VCaP (cell line): ENCODE measurements around the gene TICRR.

Source experiments
- H3K27ac ChIP-seq: fragments of 450-650 bp; 2 replicates; pipeline ENCODE4 v1.5.1; 2017
- CTCF ChIP-seq: fragments of 450-650 bp; conservative IDR thresholded peaks from 2 replicates; pipeline ENCODE4 v1.5.1; 2017; ENCODE audit warnings: mild to moderate bottlenecking, moderate library complexity

Gene TICRR

GRCh38 chr15:89630974-89631901 is 56.0 kb downstream of the TICRR start:
- TF ChIP-seq CTCF: no peak

GRCh38 chr15:89631902-89632264 is 56.6 kb downstream of the TICRR start:
- H3K27ac ChIP-seq: no peak overlapping the region
- TF ChIP-seq CTCF: no peak

More at GRCh38 chr15:89630974-89631901, 56.0 kb downstream of the TICRR start:
- no peak overlapping the region for H3K27ac ChIP-seq

GRCh38 chr15:89632563-89633430 is 57.5 kb downstream of the TICRR start:
- no peak for TF ChIP-seq CTCF
- no peak overlapping the region for H3K27ac ChIP-seq

GRCh38 chr15:89633585-89633984 is 58.3 kb downstream of the TICRR start:
- no peak for TF ChIP-seq CTCF
- H3K27ac ChIP-seq: no peak overlapping the region

GRCh38 chr15:89640245-89640644 is 65.0 kb downstream of the TICRR start:
- no peak for TF ChIP-seq CTCF

GRCh38 chr15:89641053-89641452 is 65.8 kb downstream of the TICRR start:
- H3K27ac ChIP-seq: no peak overlapping the region
- TF ChIP-seq CTCF: no peak

More at GRCh38 chr15:89640245-89640644, 65.0 kb downstream of the TICRR start:
- H3K27ac ChIP-seq: no peak overlapping the region

- H3K27ac ChIP-seq: no peak overlapping the region
- no peak for TF ChIP-seq CTCF
Measured at GRCh38 chr15:89642106-89642505, 66.8 kb downstream of the TICRR start.
